GM12892 (cell line): ENCODE data around the gene WFIKKN2.
"Not testable (repeated sequence)": the region's sequence is repeated elsewhere in the genome, so short reads cannot be mapped to it uniquely, and the experiment has no call there.

Experiments used
- DNase-seq: peaks from one replicate; pipeline ENCODE4 v3.0.0; 2011; ENCODE audit not compliant: insufficient read length
- FAIRE-seq: peaks from 2 replicates; lab custom pipeline; 2011; peaks lifted over from hg19 to GRCh38; lab: Jason Lieb, UNC
- POLR2A ChIP-seq: IDR thresholded peaks from 2 replicates; pipeline ENCODE4 v1.6.1; 2011; ENCODE audit warnings: low read depth, low read length, control low read depth
- POLR2AphosphoS5 ChIP-seq: IDR thresholded peaks from 2 replicates; pipeline ENCODE4 v1.6.1; 2011; ENCODE audit warnings: low read depth, low read length, control low read depth
- TAF1 ChIP-seq: IDR thresholded peaks from 2 replicates; pipeline ENCODE4 v1.6.1; 2011; ENCODE audit warnings: low read depth, mild to moderate bottlenecking, control low read depth, low read length, borderline replicate concordance

Gene WFIKKN2

DNA sequence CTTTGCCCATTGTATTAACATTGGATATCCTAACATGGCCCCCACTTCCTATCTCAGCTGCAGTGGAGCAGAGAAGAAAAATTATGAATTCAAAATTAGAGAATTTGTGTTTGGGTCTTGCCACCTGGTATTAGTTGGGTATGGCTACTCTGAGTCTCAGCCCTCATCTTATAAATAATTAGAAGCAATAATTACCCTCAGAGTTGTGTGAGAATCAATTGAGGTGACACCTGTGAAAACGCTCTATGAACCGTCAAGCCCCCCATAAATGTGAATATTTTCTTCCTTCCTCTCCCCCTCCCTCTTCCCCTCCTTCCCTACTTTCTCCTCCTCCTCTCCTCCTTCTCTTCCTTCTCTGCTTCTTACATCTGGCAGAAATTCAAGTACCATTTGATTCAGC lies 39.7 kb downstream of the WFIKKN2 start:
- TF ChIP-seq POLR2A, result no peak
- no peak for TF ChIP-seq POLR2AphosphoS5
- no peak for TF ChIP-seq TAF1
- no peak for DNase-seq
- no peak for FAIRE-seq

DNA sequence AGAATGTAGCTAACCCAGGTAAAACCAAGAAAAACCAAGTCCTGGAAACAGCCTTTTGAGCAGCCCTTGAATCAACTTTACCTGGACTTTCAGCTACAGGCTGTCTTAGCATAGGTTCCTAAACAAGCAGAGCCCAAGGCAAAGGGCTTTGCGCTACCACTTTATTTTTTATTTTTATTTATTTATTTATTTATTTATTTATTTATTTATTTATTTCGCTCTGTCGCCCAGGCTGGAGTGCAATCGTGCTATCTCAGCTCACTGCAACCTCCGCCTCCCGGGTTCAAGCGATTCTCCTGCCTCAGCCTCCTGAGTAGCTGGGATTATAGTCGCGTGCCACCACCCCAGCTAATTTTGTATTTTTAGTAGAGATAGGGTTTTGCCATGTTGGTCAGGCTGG lies 41.7 kb downstream of the WFIKKN2 start:
- FAIRE-seq, DNase-seq: not testable (repeated sequence)

DNA sequence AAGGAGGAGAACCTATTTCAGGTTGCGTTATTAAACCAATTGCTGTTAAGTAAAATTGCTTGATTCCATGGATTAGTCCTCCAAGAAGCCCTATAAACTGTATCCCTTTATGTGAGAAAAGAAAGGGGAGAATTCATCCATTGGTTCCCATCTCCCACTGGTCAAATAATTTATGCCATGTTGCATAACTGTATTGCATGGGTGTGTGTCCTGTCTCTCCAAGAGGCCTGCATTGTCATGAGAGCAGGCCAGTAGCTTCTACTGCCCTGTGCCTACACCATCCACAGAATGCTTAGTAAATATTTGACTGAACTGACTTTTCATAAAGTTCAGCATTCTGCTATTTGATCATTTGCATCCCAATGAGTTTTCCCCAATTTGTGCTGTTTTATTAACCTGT lies 42.5 kb downstream of the WFIKKN2 start:
- DNase-seq (no peak), FAIRE-seq (no peak)
- TF ChIP-seq POLR2A (no peak), POLR2AphosphoS5 (no peak), TAF1 (no peak)

GRCh38 chr17:50879086-50879485 lies 43.7 kb downstream of the WFIKKN2 start:
- no peak for TF ChIP-seq TAF1
- TF ChIP-seq POLR2AphosphoS5, result no peak
- no peak for TF ChIP-seq POLR2A
- no peak for DNase-seq
- FAIRE-seq, result no peak

DNA sequence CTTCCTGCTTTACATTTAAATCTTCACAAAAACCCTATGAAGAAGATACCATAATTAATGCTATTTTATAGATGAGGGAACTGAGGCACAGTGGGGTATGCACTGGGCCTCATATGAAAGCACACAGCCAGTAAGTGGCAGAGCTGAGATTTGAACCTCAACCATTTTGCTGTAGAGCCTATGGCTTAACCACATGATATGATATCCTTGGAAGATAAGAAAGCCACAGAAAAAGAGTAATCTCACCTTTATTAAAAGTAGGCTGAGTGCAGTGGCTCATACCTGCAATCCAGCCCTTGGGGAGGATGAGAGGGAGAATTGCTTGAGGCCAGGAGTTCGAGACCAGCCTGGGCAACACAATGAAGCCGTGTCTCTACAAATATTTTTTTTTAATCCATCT lies 45.8 kb downstream of the WFIKKN2 start:
- TF ChIP-seq POLR2A, result no peak
- no peak for DNase-seq
- no peak for FAIRE-seq

DNA sequence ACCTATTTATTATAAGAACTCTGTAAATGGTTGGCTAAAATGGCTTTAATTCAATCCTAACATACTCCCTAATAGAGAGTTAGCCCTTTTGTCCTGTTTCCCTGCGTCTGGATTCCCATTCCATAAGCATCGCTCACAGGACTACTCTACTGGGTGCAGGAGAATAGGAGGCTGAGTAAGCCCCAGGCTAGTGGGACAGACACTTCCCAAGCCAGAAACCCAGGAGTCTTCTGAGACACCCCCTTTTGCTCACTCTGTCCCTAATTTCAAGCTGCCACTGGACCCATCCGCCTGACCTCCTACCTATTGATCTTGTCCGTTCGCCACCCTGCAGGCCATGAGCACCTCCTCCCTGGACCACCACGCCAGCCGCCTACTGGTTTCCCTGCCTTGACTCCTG lies 47.5 kb downstream of the WFIKKN2 start:
- DNase-seq (no peak), FAIRE-seq (no peak)
- no peak for TF ChIP-seq TAF1
- TF ChIP-seq POLR2AphosphoS5, result no peak
- no peak for TF ChIP-seq POLR2A

DNA sequence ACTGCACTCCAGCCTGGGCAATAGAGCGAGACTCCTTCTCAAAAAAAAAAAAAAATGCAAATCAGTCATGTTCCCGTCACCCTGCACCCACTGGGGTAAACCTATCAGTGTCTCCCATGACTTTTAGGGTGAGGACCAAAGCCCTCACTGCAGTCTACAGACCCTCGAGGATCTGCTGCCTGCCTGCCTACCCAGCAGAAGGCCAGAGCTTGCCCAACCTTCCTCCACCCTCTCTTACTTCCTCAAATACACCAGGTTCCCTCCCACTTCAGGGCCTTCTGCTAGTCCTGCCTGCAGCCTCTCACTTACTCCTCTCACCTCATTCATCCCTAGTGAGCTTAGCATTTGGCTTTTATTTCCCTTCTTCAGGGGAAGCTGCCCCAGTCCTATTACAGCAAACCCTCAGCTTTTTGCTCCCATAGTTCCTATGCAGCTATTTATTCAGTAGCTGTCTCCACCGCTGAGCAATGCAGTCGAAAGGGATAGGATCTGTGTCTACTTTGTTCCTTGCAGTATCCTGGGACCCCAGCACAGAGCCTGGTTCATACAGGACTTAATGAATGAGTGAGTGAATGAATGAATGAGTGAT lies 48.6 kb downstream of the WFIKKN2 start:
- DNase-seq, result no peak
- no peak for FAIRE-seq
- no peak for TF ChIP-seq TAF1
- TF ChIP-seq POLR2A, result no peak
- TF ChIP-seq POLR2AphosphoS5, result no peak

DNA sequence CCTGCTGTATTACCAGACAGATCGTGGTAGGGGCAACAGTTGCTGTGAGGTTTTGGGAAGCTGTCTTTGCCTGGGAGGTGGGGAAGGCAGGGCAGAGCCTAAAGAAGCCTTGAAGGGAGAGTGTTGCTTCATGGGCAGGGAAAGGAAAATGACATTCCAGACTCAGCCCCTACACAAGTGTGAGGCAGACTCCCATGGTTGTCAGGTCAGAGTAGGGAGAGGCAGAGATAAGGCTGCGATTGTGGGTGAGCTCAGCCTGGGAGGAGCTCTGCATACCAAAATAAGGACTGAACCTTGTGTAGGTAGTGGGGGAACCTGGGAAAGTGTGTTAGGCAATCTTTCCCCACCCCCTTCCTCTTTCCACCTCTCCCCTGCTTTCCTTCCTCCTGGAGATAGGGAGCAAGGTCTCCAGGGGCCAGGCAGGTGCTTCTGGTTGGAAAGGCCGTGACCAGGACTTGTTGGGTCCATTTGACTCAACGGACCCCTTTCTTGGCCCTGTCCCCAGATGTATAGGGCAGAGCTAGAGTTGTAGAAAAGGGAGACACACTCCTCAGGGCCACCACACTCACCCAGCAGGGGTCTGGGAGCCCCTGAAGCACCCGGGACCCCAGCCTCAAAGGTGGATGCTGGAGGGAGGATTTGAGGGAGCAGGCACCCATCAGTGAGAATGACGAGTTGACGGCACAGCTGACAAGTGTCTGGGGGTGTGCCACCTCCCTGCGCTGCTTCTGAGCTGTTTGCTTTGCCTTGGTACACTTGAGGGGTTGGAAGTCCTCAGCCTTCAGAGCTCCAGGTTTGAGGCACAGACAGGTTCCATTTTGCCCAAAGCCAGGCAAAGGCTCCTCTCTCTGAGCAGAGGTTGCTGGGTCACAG lies 49.3 kb downstream of the WFIKKN2 start:
- TF ChIP-seq TAF1 (no peak), POLR2A (no peak), POLR2AphosphoS5 (no peak)
- no peak for FAIRE-seq
- DNase-seq, result no peak

DNA sequence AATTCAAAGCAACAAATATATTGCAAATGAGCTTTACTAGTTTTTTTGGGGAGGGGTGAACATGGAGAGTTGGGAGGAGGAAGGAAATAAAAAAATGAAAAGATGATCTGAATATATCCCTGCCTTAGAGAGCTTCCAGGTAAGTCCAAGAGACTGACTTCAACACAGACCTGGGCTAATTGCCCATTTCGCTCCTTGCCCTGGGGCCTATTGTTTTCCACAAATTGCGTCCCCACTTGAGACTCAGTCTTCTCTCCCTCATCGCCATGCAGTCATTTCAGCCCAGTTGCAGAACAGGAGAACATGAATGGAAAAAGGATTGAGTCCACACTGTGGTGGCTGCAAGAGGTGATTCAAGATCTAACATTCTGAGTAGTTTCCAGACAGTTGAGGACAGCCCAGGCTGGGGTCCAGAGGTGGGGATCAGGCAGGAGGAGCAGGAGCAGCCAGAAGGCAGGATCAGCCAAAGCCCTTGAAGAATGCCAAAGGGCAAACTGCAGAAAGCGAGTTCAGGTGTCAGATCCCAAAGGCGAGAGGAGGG lies 52.4 kb downstream of the WFIKKN2 start:
- DNase-seq (no peak), FAIRE-seq (no peak)
- TF ChIP-seq TAF1 (no peak), POLR2A (no peak), POLR2AphosphoS5 (no peak)

DNA sequence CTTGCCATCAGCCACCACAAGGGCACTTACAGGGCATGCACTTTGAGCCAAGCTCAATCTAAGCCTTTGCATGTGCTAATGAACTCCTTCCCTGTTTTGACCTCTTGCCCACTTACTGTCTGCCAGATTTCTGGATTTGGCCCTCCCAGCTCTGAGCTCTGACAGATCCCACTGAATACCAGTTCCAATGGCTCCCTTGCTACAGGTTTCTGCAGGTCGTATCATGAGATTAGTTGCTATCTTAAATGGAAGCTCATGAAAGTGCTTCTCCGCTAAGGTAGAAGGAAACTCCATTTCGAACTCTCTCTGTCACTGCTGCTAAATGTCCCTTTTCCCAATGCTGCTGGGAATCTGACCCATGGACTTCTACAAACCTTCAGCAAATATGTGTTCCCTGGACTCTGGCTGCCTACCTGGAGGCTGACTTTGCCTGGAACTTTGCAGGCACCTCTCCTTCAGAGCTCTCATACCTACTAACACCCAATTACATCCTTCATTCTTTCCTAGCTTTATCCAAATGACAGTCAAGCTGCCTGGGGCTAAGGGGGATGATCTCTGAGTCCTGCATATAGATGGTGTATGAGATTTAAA lies 54.2 kb downstream of the WFIKKN2 start:
- TF ChIP-seq POLR2AphosphoS5 (no peak), POLR2A (no peak)
- DNase-seq (no peak), FAIRE-seq (no peak)

DNA sequence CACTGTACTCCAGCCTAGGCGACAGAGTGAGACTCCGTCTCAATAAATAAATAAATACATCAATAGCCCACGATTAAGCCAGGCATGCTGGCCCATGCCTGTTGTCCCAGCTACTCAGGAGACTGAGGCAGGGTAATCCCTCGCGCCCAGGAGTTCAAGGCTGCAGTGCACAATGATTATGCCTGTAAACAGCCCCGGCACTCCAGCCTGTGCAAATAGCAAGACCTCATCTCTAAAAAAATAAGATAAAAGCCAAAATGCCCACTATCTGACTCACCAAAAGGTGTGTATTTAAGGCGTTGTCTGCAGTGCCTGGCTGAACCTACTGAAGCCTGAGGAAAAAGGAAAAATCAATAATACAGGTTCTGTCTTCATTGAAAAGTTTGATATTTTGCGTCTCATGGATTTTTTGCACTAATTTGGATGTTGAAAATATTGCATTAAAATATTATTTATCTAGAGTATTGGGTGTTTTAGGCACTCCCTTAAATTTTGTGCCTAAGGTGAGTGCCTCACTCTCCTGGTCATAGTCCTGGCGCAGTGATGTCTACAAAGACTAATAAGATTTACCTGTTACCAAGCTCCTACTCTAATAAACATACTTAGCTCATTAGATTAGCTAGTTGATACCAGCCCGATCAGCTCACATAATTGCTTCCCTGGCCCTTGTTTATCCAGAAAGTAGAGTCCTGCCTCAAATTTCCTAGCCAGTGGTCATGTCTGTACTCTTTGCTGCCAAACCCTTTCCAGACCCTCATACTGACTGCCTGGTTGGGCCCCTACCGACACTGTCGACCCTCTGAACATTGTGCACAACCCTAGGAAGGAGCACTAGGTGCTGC lies 55.5 kb downstream of the WFIKKN2 start:
- no peak for FAIRE-seq

More for the DNA sequence above, 55.5 kb downstream of the WFIKKN2 start:
- DNase-seq, result no peak
- TF ChIP-seq POLR2A (no peak), POLR2AphosphoS5 (no peak), TAF1 (no peak)
